Keratinocyte (primary cell): ENCODE data around the gene TSPEAR. TPM values are rescaled to one million over a fixed set of nuclear protein-coding genes. Genes with fewer than 3 reads are reported as not detected.

Experiments used
- DNase-seq: peaks from one replicate; pipeline ENCODE4 v3.0.0-alpha.2; 2011; ENCODE audit warnings: low read depth, missing footprints, low spot score
- FAIRE-seq: peaks from 2 replicates; lab custom pipeline; 2011; peaks lifted over from hg19 to GRCh38; lab: Jason Lieb, UNC
- H2AFZ ChIP-seq: 2 replicates; pipeline ENCODE4 v1.6.0; 2012; ENCODE audit warnings: low read length, control low read depth, inconsistent platforms; ENCODE audit not compliant: control insufficient read depth
- H3K27ac ChIP-seq: 2 replicates; pipeline ENCODE4 v1.5.1; 2011; ENCODE audit warnings: low read length; ENCODE audit not compliant: control insufficient read depth, insufficient read depth
- H3K27me3 ChIP-seq: 3 replicates; pipeline ENCODE4 v1.6.0; 2011; ENCODE audit warnings: low read length; ENCODE audit not compliant: control insufficient read depth, insufficient read depth; ENCODE audit errors: extremely low read depth
- H3K36me3 ChIP-seq, 2 experiments: 2 replicates in 1 of 2; 3 replicates in 1 of 2; pipeline ENCODE4 v1.5.1; 2011; ENCODE audit warnings: low read length in 2 of 2, mild to moderate bottlenecking in 1 of 2; ENCODE audit not compliant: control insufficient read depth in 2 of 2, insufficient read depth in 2 of 2; ENCODE audit errors: extremely low read depth in 1 of 2
- H3K4me1 ChIP-seq: 3 replicates; pipeline ENCODE4 v1.5.1; 2011; ENCODE audit warnings: low read length; ENCODE audit not compliant: control insufficient read depth, insufficient read depth; ENCODE audit errors: extremely low read depth
- H3K4me2 ChIP-seq: 3 replicates; pipeline ENCODE4 v1.6.0; 2011; ENCODE audit warnings: low read depth, low read length; ENCODE audit not compliant: control insufficient read depth, insufficient read depth; ENCODE audit errors: extremely low read depth
- H3K4me3 ChIP-seq, 3 experiments: fragments of 200-600 bp in 1 of 3; sonication (generic) in 1 of 3; 2 replicates in 2 of 3; 3 replicates in 1 of 3; pipeline ENCODE4 v1.5.1; 2011 to 2016; ENCODE audit warnings: low read length in 3 of 3, mild to moderate bottlenecking in 3 of 3, control low read depth in 2 of 3, inconsistent platforms in 1 of 3, low read depth in 1 of 3, mixed read lengths in 1 of 3, mixed run types in 1 of 3, moderate library complexity in 1 of 3; ENCODE audit not compliant: control insufficient read depth in 2 of 3, insufficient read depth in 2 of 3; ENCODE audit errors: extremely low read depth in 1 of 3
- H3K79me2 ChIP-seq: 2 replicates; pipeline ENCODE4 v1.6.0; 2012; ENCODE audit warnings: low read length; ENCODE audit not compliant: control insufficient read depth, insufficient read depth
- H3K9ac ChIP-seq: 3 replicates; pipeline ENCODE4 v1.6.0; 2011; ENCODE audit warnings: low read length; ENCODE audit not compliant: control insufficient read depth, insufficient read depth; ENCODE audit errors: extremely low read depth
- H3K9me1 ChIP-seq: 3 replicates; pipeline ENCODE4 v1.6.0; 2011; ENCODE audit warnings: low read length; ENCODE audit not compliant: control insufficient read depth, insufficient read depth; ENCODE audit errors: extremely low read depth
- H3K9me3 ChIP-seq: 2 replicates; pipeline ENCODE4 v1.5.1; 2012; ENCODE audit warnings: low read depth, low read length; ENCODE audit not compliant: control insufficient read depth
- H4K20me1 ChIP-seq: 3 replicates; pipeline ENCODE4 v1.6.0; 2011; ENCODE audit warnings: low read length; ENCODE audit not compliant: control insufficient read depth, insufficient read depth; ENCODE audit errors: extremely low read depth
- EZH2 ChIP-seq: IDR thresholded peaks from one replicate; pipeline ENCODE4 v1.6.1; 2012; ENCODE audit warnings: inconsistent platforms, mild to moderate bottlenecking, low read length, moderate library complexity
- dilution Hi-C: fragments of 300-500 bp; cut with MboI; formaldehyde crosslinking; loops from one replicate; pipeline ENCODE4 v1.7.0; 2020; ENCODE audit warnings: low sequenced_read_pairs; ENCODE audit not compliant: extremely low pct_ligation_motif_present
- polyA plus RNA-seq, 5 experiments: library from polyadenylated mRNA; depleted of rRNA in 3 of 5; stranded (reverse) in 3 of 5; stranded (forward) in 1 of 5; unstranded in 1 of 5; fragments of >200 nt; gene quantifications; 1 replicate in 1 of 5; 2 replicates in 3 of 5; 3 replicates in 1 of 5; pipeline versions ENCODE4 v1.2.1 to v1.2.3, GENCODE V29; 2011 to 2012; ENCODE audit warnings: missing spikeins in 2 of 5, low read depth in 1 of 5, low replicate concordance in 1 of 5
- TF ChIP-seq, protein P1 (sequence below), 3 experiments: IDR thresholded peaks in 1 of 3; conservative IDR thresholded peaks in 1 of 3; optimal IDR thresholded peaks in 1 of 3; 2 replicates in 2 of 3; 3 replicates in 1 of 3; pipeline versions ENCODE3 to v1.5.1; 2011; ENCODE audit warnings: low read length in 3 of 3, mild to moderate bottlenecking in 3 of 3, moderate library complexity in 2 of 3, control low read depth in 1 of 3, inconsistent platforms in 1 of 3; ENCODE audit not compliant: insufficient read depth in 2 of 3; ENCODE audit errors: extremely low read depth in 1 of 3

The TSPEAR gene
- polyA plus RNA-seq, 1 donor (not counting 4 experiments of a cell fraction or from before 2014, with no cell fraction given) = 0.12 TPM

DNA sequence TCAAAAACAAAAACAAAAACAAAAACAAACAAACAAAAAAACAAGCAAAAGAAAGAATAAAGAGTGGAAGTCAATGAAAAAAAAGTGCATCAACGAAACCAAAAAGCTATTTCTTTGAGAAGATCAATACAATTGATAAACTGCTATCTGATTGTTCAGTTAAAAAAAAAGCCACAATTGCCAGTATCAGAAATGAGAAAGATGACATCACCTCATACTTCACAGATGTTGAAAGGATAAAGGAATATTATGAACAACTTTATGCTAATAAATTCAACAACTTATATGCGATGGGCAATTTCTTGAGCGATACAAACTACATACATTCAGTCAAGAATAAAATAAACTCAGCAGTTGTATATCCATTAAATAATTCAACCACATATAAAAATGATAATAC lies 258.3 kb downstream of the TSPEAR start:
- H3K9ac ChIP-seq = no peak overlapping the region
- H4K20me1 ChIP-seq = no peaks in the 10 kb centered on the region
- dilution Hi-C loops = no loop called here
- no peak overlapping the region for H2AFZ ChIP-seq
- no peaks in the 10 kb centered on the region for H3K9me3 ChIP-seq
- TF ChIP-seq, protein P1, sequence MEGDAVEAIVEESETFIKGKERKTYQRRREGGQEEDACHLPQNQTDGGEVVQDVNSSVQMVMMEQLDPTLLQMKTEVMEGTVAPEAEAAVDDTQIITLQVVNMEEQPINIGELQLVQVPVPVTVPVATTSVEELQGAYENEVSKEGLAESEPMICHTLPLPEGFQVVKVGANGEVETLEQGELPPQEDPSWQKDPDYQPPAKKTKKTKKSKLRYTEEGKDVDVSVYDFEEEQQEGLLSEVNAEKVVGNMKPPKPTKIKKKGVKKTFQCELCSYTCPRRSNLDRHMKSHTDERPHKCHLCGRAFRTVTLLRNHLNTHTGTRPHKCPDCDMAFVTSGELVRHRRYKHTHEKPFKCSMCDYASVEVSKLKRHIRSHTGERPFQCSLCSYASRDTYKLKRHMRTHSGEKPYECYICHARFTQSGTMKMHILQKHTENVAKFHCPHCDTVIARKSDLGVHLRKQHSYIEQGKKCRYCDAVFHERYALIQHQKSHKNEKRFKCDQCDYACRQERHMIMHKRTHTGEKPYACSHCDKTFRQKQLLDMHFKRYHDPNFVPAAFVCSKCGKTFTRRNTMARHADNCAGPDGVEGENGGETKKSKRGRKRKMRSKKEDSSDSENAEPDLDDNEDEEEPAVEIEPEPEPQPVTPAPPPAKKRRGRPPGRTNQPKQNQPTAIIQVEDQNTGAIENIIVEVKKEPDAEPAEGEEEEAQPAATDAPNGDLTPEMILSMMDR (optimal IDR thresholded peaks at IDR 0.05 in 1 of 3, IDR thresholded peaks at IDR 0.05 in 1 of 3, conservative IDR thresholded peaks at IDR 0.05 in 1 of 3; ENCODE audit: extremely low read depth in 1 of 3, insufficient read depth in 2 of 3, low read length in 3 of 3) = no peak
- no peak for TF ChIP-seq EZH2
- H3K36me3 ChIP-seq = no peaks in the 10 kb centered on the region
- H3K4me1 ChIP-seq = no peaks in the 10 kb centered on the region
- H3K4me2 ChIP-seq = no peak overlapping the region
- H3K4me3 ChIP-seq = no peak overlapping the region
- DNase-seq = no peak
- no peak overlapping the region for H3K27ac ChIP-seq
- H3K27me3 ChIP-seq = peaks cover 28% of the 10 kb centered on the region
- no peaks in the 10 kb centered on the region for H3K9me1 ChIP-seq
- no peak for FAIRE-seq
- H3K79me2 ChIP-seq = no peaks in the 10 kb centered on the region

DNA sequence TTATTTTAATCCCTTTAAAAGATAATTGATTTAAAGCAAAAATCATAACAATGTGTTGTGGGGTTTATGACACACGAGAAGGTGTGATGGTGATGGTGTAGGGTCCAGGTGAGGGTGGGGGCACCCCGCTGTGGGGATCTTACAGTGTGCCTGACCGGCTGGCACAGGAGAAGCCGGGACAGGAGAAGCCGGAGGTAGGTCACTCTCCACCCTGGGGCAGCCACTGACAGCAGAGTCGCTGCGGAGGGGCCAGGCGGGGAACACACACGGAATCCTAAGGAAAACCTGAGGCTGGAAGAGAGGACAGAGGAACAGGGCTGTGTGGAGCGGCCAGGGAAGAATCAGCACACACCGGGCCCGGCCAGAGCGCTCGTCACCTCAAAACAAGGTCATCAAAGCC lies 260.4 kb downstream of the TSPEAR start:
- no peak for DNase-seq
- Histone ChIP-seq H3K9me3 (no peaks in the 10 kb centered on the region), H3K9ac (no peak overlapping the region), H3K27ac (no peak overlapping the region), H4K20me1 (no peaks in the 10 kb centered on the region), H3K36me3 (no peaks in the 10 kb centered on the region), H2AFZ (no peak overlapping the region), H3K9me1 (no peaks in the 10 kb centered on the region), H3K27me3 (peaks cover 28% of the 10 kb centered on the region), H3K4me1 (no peaks in the 10 kb centered on the region), H3K4me3 (no peak overlapping the region), H3K4me2 (no peak overlapping the region), H3K79me2 (no peaks in the 10 kb centered on the region)
- FAIRE-seq = no peak
- TF ChIP-seq, protein P1 (optimal IDR thresholded peaks at IDR 0.05 in 1 of 3, IDR thresholded peaks at IDR 0.05 in 1 of 3, conservative IDR thresholded peaks at IDR 0.05 in 1 of 3; ENCODE audit: extremely low read depth in 1 of 3, insufficient read depth in 2 of 3, low read length in 3 of 3) = no peak
- TF ChIP-seq EZH2 = no peak
- dilution Hi-C loops = no loop called here
